ENCODE measurements around the gene MORC2. TPM values are rescaled to one million over a fixed set of nuclear protein-coding genes. Genes with fewer than 3 reads are reported as not detected.

Gene MORC2
- total and polyA plus RNA-seq, 2 of the 13 experiments (the other 11 are each of a cell fraction or from before 2014, with no cell fraction given), result 11.9 to 18.3 TPM

GRCh38 chr22:30970356-30970746 is 1.8 kb upstream of the MORC2 start:
- intact Hi-C loops (cut with micrococcal nuclease; ENCODE audit: unreplicated experiment) (no loop called here), in situ Hi-C loops (cut with HindIII; ENCODE audit: extremely low pct_ligation_motif_present, low pct_unique_long_range_greater_than_20kb) (no loop called here)
- H3K36me3 ChIP-seq (replicated peaks in 1 of 2; ENCODE audit: control insufficient read depth in 1 of 2, insufficient read depth in 2 of 2, low read length in 2 of 2), result peaks cover 5 to 40% of the 10 kb centered on the region in 2 experiments; a peak in 4 of 5 replicates
- no peak for DNase-seq (ENCODE audit: low spot score)
- TSS peak; percentile 48 for BruUV-seq (replicated peaks)
- peak overlapping the region; percentile 80 to 89 (median 88) for H3K4me3 ChIP-seq (replicated peaks in 1 of 3; ENCODE audit: insufficient read depth in 1 of 3, low read depth in 2 of 3, low read length in 3 of 3)
- H3K9ac ChIP-seq (ENCODE audit: insufficient read depth, low read depth, low read length), result peak overlapping the region; percentile 84
- H3K4me1 ChIP-seq (ENCODE audit: insufficient read depth, low read length), result peaks cover 56% of the 10 kb centered on the region
- peaks cover 71% of the 10 kb centered on the region for H3K79me2 ChIP-seq (ENCODE audit: insufficient read depth, low read length)
- CTCF ChIA-PET (ENCODE audit: low intra/inter-chr PET ratio, low total read pairs), result no interaction called here
- H3K27ac ChIP-seq (ENCODE audit: extremely low read length, insufficient read depth, low read length), result peak overlapping the region; percentile 84
- WGBS (ENCODE audit: low lambda C conversion rate), result 26% methylated on average over 3 of the region's 3 CpGs
- H4K20me1 ChIP-seq (ENCODE audit: insufficient read depth, low read length), result peaks cover 23% of the 10 kb centered on the region
- peak; percentile 18 for TF ChIP-seq TEAD3 (CRISPR knock-in tag; optimal IDR thresholded peaks at IDR 0.05; ENCODE audit: borderline replicate concordance)
- no peak for TF ChIP-seq CEBPB (IDR thresholded peaks at IDR 0.05; ENCODE audit: borderline replicate concordance, low read depth, low read length)
- no peak overlapping the region for H2AFZ ChIP-seq (ENCODE audit: low read length)
- POLR2A ChIA-PET, result interaction anchor here (2.2 to 7.6 kb wide), 3 partner anchors 12 to 376 kb away, joined by 7 to 113 read pairs (median 8); partner anchors contain the start of genes PATZ1 and SMTN
- FAIRE-seq, result no peak
- ATAC-seq, result no peak
- no peaks in the 10 kb centered on the region; a peak in 1 of 5 replicates for H3K27me3 ChIP-seq (ENCODE audit: control insufficient read depth in 1 of 2, insufficient read depth in 2 of 2, low read length in 2 of 2)
- no peaks in the 10 kb centered on the region for H3K9me3 ChIP-seq (ENCODE audit: low read length)
- H3K4me2 ChIP-seq (ENCODE audit: low read depth, low read length), result peak overlapping the region; percentile 96

- ChIA-PET POLR2A (interaction anchor here (0.6 to 7.6 kb wide), 25 partner anchors 9 to 378 kb away, joined by 3 to 113 read pairs (median 4); partner anchors contain the start of genes DUSP18, PATZ1, PES1 and RNF185), CTCF (ENCODE audit: low intra/inter-chr PET ratio, low total read pairs) (no interaction called here)
- FAIRE-seq (no peak), DNase-seq (ENCODE audit: low spot score) (peak; percentile 12), ATAC-seq (peak; percentile 31)
- Histone ChIP-seq H3K4me1 (ENCODE audit: insufficient read depth, low read length) (peaks cover 62% of the 10 kb centered on the region), H3K9me3 (ENCODE audit: low read length) (no peaks in the 10 kb centered on the region), H3K27ac (ENCODE audit: extremely low read length, insufficient read depth, low read length) (peak overlapping the region; percentile 84), H3K9ac (ENCODE audit: insufficient read depth, low read depth, low read length) (peak overlapping the region; percentile 84), H2AFZ (ENCODE audit: low read length) (no peak overlapping the region), H3K4me2 (ENCODE audit: low read depth, low read length) (peak overlapping the region; percentile 96), H3K36me3 (replicated peaks in 1 of 2; ENCODE audit: control insufficient read depth in 1 of 2, insufficient read depth in 2 of 2, low read length in 2 of 2) (peaks cover 3 to 34% of the 10 kb centered on the region in 2 experiments; a peak in 3 of 5 replicates), H4K20me1 (ENCODE audit: insufficient read depth, low read length) (peaks cover 23% of the 10 kb centered on the region), H3K79me2 (ENCODE audit: insufficient read depth, low read length) (peaks cover 77% of the 10 kb centered on the region), H3K27me3 (ENCODE audit: control insufficient read depth in 1 of 2, insufficient read depth in 2 of 2, low read length in 2 of 2) (no peaks in the 10 kb centered on the region; a peak in 1 of 5 replicates), H3K4me3 (replicated peaks in 1 of 3; ENCODE audit: insufficient read depth in 1 of 3, low read depth in 2 of 3, low read length in 3 of 3) (peak overlapping the region; percentile 80 to 89 (median 88))
- in situ Hi-C loops (cut with HindIII; ENCODE audit: extremely low pct_ligation_motif_present, low pct_unique_long_range_greater_than_20kb), result loop anchor here (5.0 to 10.0 kb wide), 2 partner anchors 113 to 175 kb away; partner anchors contain the start of genes PLA2G3 and SMTN
- 2% methylated on average over 15 of the region's 49 CpGs for WGBS (ENCODE audit: low lambda C conversion rate)
- intact Hi-C loops (cut with micrococcal nuclease; ENCODE audit: unreplicated experiment), result loop anchor here (5.0 kb wide), 2 partner anchors 88 to 113 kb away; partner anchors contain the start of gene SMTN
- no TSS peak for BruUV-seq (replicated peaks)
- no peak for TF ChIP-seq KAT7 (CRISPR knock-in tag; IDR thresholded peaks at IDR 0.05; ENCODE audit: borderline replicate concordance)
- no peak for TF ChIP-seq ZNF609 (CRISPR knock-in tag; IDR thresholded peaks at IDR 0.05; ENCODE audit: borderline replicate concordance)
- TF ChIP-seq REST (IDR thresholded peaks at IDR 0.05; ENCODE audit: borderline replicate concordance in 1 of 2, low read depth in 1 of 2, low read length in 2 of 2), result no peak
- no peak for TF ChIP-seq FOXK1 (CRISPR knock-in tag; IDR thresholded peaks at IDR 0.05; ENCODE audit: borderline replicate concordance, low read depth)
Measured at GRCh38 chr22:30969532-30970355, 1.2 kb upstream of the MORC2 start.

Data from HepG2 (cell line).